HG03521 (cell line): ENCODE results near the gene OR2J1.
"Not testable (repeated sequence)": the region's sequence is repeated elsewhere in the genome, so short reads cannot be mapped to it uniquely, and the experiment has no call there.

Experiments used
- ATAC-seq: cut with Tn5 transposase; IDR thresholded peaks from one replicate; pipeline ENCODE4 v1.9.1; 2021; ENCODE audit warnings: mild to moderate bottlenecking, moderate library complexity; ENCODE audit not compliant: unreplicated experiment

OR2J1 gene

GRCh38 chr6:29099190-29099589, at the start of gene OR2J1:
Gene OR2J1 (plus strand): TSS chr6:29099490. CDS start chr6:29100943, 1,453 bp downstream.
- ATAC-seq, result no peak

GRCh38 chr6:29051680-29052079, 47.6 kb upstream of the OR2J1 start:
- no peak for ATAC-seq

GRCh38 chr6:29071831-29072723, 27.2 kb upstream of the OR2J1 start:
- no peak for ATAC-seq

DNA sequence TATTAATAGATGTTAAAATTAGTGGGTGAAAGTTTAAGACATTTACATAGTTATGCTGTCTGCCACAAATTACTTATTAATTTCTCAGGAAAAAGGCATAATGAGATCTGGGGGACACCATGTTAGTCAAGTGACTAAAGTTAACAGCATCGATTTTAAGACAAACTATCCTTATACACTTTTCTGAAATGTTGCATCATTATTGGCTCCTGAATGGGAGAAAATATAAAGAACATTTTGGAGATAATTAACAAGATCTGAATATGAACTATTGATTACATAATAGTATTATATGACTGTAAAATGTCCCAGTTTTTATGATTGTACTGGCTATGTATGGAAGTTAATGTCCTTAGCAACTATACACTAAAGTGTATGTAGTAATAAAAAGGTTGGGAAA, 20.1 kb upstream of the OR2J1 start:
- no peak for ATAC-seq

DNA sequence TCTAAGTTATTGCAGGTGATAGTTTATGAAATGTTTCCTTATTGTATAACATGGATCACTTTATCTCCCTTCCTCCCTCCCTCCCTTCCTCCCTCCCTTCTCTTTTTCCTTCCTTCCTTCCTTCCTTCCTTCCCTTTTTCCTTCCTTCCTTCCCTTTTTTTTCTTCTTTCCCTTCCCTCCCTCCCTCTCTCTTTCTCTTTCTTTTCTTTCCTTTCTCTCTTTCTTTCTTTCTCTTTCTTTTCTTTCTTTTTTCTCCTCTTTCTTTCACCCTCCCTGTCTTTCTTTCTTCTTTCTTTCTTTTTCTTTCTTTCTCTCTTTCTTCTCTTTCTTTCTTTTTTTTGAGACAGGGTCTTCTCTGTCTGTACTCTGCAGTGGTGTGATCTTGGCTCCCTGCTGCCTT, 18.0 kb upstream of the OR2J1 start:
- ATAC-seq, result no peak

- ATAC-seq, result no peak
Measured at GRCh38 chr6:29082457-29082856, 16.8 kb upstream of the OR2J1 start.

GRCh38 chr6:29087213-29087612, 12.1 kb upstream of the OR2J1 start, which contains the start of gene OR2B3:
Gene OR2B3 (minus strand): TSS chr6:29087313. CDS start chr6:29087248, 65 bp downstream.
- no peak for ATAC-seq

- ATAC-seq, result no peak
Measured at GRCh38 chr6:29092957-29093356, 6.3 kb upstream of the OR2J1 start.

DNA sequence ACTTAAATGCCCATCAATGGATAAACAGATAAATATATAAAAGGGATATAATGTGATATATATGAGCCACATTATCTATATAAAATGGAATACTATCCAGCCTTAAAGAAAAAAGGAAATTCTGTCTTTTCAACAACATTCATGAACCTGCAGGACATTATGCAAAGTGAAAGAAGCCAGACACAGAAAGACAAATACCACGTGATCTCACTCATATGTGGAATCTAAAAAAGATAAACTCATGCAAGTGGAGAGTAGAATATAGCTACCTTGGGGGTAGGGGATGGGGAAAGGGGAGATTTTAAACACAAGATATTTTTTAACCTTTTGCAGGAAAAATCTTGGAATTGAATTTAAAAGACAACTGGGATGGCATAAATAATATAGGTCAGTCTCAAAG, 1.5 kb upstream of the OR2J1 start:
- no peak for ATAC-seq

DNA sequence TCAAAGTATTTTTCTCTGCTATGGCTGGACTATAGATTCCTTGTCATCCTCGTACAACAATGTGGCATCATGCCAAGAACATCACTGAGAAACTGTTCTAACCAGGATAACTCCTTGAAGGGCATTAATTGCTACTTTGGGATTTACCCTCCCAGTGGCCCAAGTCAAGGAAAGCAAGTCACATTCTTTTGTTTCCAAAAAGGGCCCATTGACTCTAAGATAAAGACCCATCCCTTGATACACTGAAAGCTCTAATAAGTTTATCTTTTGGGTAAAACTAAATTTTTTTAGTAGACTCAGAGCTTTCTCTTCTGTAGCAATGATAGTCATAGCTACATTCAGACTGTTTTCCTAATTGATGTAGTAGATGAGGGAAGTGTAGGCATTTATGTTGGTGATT, 8.5 kb downstream of the OR2J1 start, which contains the start of gene OR2J3:
Gene OR2J3 (plus strand): TSS at position 301 of the 400 bp plus-strand sequence. CDS start 3,833 bp downstream, outside the sequence.
- no peak for ATAC-seq

GRCh38 chr6:29112135-29112534, 12.8 kb downstream of the OR2J1 start:
- ATAC-seq, result no peak

DNA sequence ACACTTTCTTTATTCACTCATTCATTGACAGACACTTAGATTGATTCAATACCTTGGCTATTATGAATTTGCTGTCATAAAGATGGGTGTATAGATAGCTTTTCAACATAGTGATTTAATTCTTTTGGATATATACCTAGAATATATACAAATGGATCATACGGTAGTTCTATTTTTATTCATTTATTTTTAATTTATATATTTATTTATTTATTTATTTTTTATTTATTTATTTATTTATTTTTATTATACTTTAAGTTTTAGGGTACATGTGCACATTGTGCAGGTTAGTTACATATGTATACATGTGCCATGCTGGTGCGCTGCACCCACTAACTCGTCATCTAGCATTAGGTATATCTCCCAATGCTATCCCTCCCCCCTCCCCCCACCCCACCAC, 15.7 kb downstream of the OR2J1 start:
- ATAC-seq, result not testable (repeated sequence)

GRCh38 chr6:29129326-29130012, 30.2 kb downstream of the OR2J1 start:
- no peak for ATAC-seq

GRCh38 chr6:29130644-29131043, 31.4 kb downstream of the OR2J1 start:
- no peak for ATAC-seq

GRCh38 chr6:29131691-29132090, 32.4 kb downstream of the OR2J1 start:
- ATAC-seq, result no peak

GRCh38 chr6:29137724-29138123, 38.4 kb downstream of the OR2J1 start:
- ATAC-seq, result no peak

DNA sequence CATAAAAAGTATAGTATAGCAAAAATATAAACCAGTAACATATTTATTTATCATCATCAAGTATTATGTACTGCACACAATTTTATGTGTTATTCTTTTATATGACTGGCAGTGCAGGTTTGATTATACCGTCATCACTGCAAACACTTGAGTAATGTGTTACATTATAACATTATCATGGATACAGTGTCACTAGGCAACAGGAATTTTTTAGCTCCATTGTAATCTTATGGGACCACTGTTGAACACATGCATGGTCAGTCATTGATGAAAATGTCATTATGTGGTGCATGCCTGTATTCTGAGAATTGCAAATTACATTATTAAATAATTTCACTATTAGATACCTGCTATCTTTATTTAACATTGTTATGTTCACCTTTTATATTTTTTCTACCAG, 42.3 kb downstream of the OR2J1 start:
- no peak for ATAC-seq

- no peak for ATAC-seq
Measured at GRCh38 chr6:29142309-29142708, 43.0 kb downstream of the OR2J1 start.

DNA sequence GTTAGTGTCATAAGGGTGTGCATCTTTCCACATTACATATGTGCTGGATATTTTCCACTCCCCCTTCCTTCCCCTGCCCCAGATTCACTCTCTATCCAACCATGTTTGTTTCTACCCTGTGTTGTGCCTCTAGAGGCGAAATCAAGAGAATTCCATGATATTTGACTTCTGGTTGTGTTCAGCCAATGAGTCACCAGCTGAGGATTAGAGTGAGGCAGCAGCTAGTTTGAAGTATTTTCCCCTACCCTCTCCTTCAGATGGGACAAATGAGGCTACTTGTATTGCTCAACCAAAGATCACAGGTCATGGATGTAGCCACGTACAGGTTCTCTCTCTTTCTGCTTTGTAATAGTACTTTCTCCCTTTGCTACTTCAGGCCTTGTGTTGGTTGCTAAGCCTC, 46.9 kb downstream of the OR2J1 start:
- no peak for ATAC-seq

DNA sequence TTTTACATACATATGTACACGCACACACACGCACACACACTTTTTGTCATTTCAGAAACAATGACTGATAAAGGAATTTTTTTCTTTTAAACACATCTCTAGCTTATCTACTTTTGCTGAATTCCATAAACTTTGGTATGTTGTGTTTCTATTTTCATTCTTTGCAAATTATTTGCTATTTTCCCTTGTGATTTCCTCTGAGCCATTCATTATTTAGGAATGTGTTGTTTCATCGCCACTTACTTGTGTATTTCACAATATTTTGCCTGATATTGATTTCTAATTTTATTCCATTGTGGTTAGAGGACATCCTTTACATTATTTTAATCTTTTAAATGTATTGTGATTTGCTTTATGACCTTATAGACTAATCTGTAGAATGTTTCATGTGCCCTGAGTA, 47.8 kb downstream of the OR2J1 start:
- no peak for ATAC-seq

DNA sequence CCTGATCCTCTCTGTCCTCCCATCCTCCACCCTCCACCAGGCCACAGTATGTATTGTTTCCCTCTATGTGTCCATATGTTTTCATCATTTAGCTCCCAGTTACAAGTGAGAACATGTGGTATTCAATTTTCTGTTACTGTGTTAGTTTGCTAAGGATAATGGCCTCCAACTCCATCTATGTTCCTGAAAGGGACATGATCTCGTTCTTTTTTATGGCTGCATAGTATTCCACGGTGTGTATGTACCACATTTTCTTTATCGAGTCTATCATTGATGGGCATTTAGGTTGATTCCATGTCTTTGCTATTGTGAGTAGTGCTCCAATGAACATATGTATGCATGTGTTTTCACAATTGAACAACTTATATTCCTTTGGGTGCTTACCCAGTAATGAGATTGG, 50.2 kb downstream of the OR2J1 start:
- ATAC-seq, result not testable (repeated sequence)
